ENCODE data around the gene ACTR2. TPM values are rescaled to one million over a fixed set of nuclear protein-coding genes. Genes with fewer than 3 reads are reported as not detected.

Gene ACTR2
- total RNA-seq, 4 donors from 2014 or later = 90.3 to 126 (median 109) TPM

DNA sequence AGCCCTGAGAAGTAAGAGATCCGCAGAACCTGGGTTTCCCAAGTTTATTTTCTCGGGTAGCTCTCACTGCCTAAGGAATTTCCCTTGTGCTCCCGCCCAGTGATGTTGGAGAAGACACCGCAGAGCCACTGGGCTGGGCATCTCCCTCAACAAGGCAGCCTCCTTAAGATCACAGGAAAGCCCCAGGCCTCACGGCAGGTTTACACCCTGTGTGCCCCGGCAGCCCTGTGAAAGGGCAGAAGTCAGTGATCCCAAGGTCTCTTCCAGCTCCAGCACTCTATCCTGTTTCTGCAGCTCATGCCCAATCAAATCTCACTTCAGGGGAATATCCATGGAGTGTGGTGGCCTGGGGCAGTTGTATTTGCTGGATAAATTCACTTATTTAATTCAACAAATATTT is 66.5 kb downstream of the ACTR2 start:
- no CpG with 5 or more reads among the region's 6 CpGs for whole genome bisulfite sequencing, 2 donors (ENCODE audit: low coverage in 1 of 2)
- H3K9me3 ChIP-seq = no peaks in the 10 kb centered on the region
- ATAC-seq = no peak

GRCh38 chr2:65294701-65295100 is 67.1 kb downstream of the ACTR2 start:
- H3K27ac ChIP-seq = no peak overlapping the region
- 53 to 64% methylated on average over 4 to 6 of the region's 6 CpGs for WGBS, 2 donors (ENCODE audit: low coverage in 1 of 2)
- no peak for ATAC-seq
- no peaks in the 10 kb centered on the region for H3K27me3 ChIP-seq
- no peaks in the 10 kb centered on the region for H3K36me3 ChIP-seq
- peaks cover 0 to 25% (median 4%) of the 10 kb centered on the region in 3 donors for H3K4me1 ChIP-seq
- no peak overlapping the region for H3K4me3 ChIP-seq
- H3K9me3 ChIP-seq = no peaks in the 10 kb centered on the region
- TF ChIP-seq EP300 (IDR thresholded peaks at IDR 0.05) = no peak
- TF ChIP-seq POLR2AphosphoS5 (IDR thresholded peaks at IDR 0.05) = no peak
- no peak for TF ChIP-seq CTCF (IDR thresholded peaks at IDR 0.05)
- TF ChIP-seq POLR2A (IDR thresholded peaks at IDR 0.05) = no peak

More for the DNA sequence above, 66.5 kb downstream of the ACTR2 start:
- TF ChIP-seq POLR2AphosphoS5 (IDR thresholded peaks at IDR 0.05) (no peak), CTCF (IDR thresholded peaks at IDR 0.05) (no peak), POLR2A (IDR thresholded peaks at IDR 0.05) (no peak), EP300 (IDR thresholded peaks at IDR 0.05) (no peak)
- no peaks in the 10 kb centered on the region for H3K36me3 ChIP-seq
- peaks cover 0 to 19% (median 0%) of the 10 kb centered on the region in 3 donors for H3K4me1 ChIP-seq
- H3K27ac ChIP-seq = no peak overlapping the region
- H3K4me3 ChIP-seq = no peak overlapping the region
- no peaks in the 10 kb centered on the region for H3K27me3 ChIP-seq

GRCh38 chr2:65296971-65297370 is 69.3 kb downstream of the ACTR2 start:
- H3K4me3 ChIP-seq = no peak overlapping the region
- ATAC-seq = no peak
- no peaks in the 10 kb centered on the region for H3K9me3 ChIP-seq
- 91 to 100% methylated on average over 6 to 7 of the region's 7 CpGs for WGBS, 2 donors (ENCODE audit: low coverage in 1 of 2)
- no peak for TF ChIP-seq EP300 (IDR thresholded peaks at IDR 0.05)
- no peak for TF ChIP-seq POLR2A (IDR thresholded peaks at IDR 0.05)
- no peak for TF ChIP-seq CTCF (IDR thresholded peaks at IDR 0.05)
- no peak for TF ChIP-seq POLR2AphosphoS5 (IDR thresholded peaks at IDR 0.05)
- H3K27me3 ChIP-seq = no peaks in the 10 kb centered on the region
- no peaks in the 10 kb centered on the region for H3K36me3 ChIP-seq
- H3K27ac ChIP-seq = no peak overlapping the region
- peaks cover 0 to 45% (median 20%) of the 10 kb centered on the region in 3 donors for H3K4me1 ChIP-seq

DNA sequence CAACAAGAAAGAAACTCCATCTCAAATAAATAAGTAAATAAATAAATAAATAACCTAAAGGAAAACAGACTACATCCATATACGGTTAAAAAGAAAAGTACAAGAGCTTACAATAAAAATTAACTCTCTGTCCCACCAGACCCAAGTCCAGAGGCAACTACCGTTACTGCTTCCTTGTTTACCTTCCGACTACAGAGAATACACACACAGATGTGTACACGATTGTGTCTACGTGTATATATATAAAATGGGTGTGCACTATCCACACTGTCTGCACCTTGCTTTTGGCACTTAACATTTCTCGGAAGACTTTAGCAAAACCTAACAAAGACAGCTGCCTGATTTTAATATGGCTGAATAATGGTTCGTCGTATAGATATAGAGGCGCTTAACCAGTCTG is 69.9 kb downstream of the ACTR2 start:
- Histone ChIP-seq H3K36me3 (no peaks in the 10 kb centered on the region), H3K27me3 (no peaks in the 10 kb centered on the region), H3K4me3 (no peak overlapping the region), H3K4me1 (peaks cover 0 to 45% (median 24%) of the 10 kb centered on the region in 3 donors), H3K27ac (no peak overlapping the region), H3K9me3 (no peaks in the 10 kb centered on the region)
- TF ChIP-seq POLR2A (IDR thresholded peaks at IDR 0.05) (no peak), POLR2AphosphoS5 (IDR thresholded peaks at IDR 0.05) (no peak), CTCF (IDR thresholded peaks at IDR 0.05) (no peak), EP300 (IDR thresholded peaks at IDR 0.05) (no peak)
- 90 to 93% methylated on average over 9 of the region's 9 CpGs for WGBS, 2 donors (ENCODE audit: low coverage in 1 of 2)
- ATAC-seq = no peak

- WGBS, 2 donors (ENCODE audit: low coverage in 1 of 2) = no CpG with 5 or more reads among the region's 5 CpGs
- Histone ChIP-seq H3K4me1 (peaks cover 0 to 42% (median 24%) of the 10 kb centered on the region in 3 donors), H3K27ac (no peak overlapping the region), H3K4me3 (no peak overlapping the region), H3K36me3 (no peaks in the 10 kb centered on the region), H3K9me3 (no peaks in the 10 kb centered on the region), H3K27me3 (no peaks in the 10 kb centered on the region)
- TF ChIP-seq POLR2A (IDR thresholded peaks at IDR 0.05) (no peak), CTCF (IDR thresholded peaks at IDR 0.05) (no peak), POLR2AphosphoS5 (IDR thresholded peaks at IDR 0.05) (no peak), EP300 (IDR thresholded peaks at IDR 0.05) (no peak)
- ATAC-seq = no peak
Observed at GRCh38 chr2:65298089-65298488, 70.5 kb downstream of the ACTR2 start.
